ENCODE measurements around the gene DCTN5. TPM values are rescaled to one million over a fixed set of nuclear protein-coding genes. Genes with fewer than 3 reads are reported as not detected.

The DCTN5 gene
- total RNA-seq, 2 experiments from 2014 or later = 46.9 to 47.8 TPM

GRCh38 chr16:23650674-23651416 is 9.6 kb downstream of the DCTN5 start:
- H3K9me3 Mint-ChIP-seq = no peaks in the 10 kb centered on the region
- no peak for TF ChIP-seq CTCF (IDR thresholded peaks at IDR 0.05)
- ATAC-seq (ENCODE audit: poor library complexity) = no peak
- POLR2A ChIA-PET = no interaction called here
- Histone ChIP-seq H3K27me3 (ENCODE audit: control insufficient read depth in 1 of 2, insufficient read depth in 2 of 2, low read length in 2 of 2) (no peaks in the 10 kb centered on the region), H3K27ac (ENCODE audit: low read depth in 1 of 2, low read length in 2 of 2) (no peak overlapping the region), H3K9me3 (ENCODE audit: control insufficient read depth in 1 of 2, insufficient read depth in 1 of 2, low read length in 2 of 2) (no peaks in the 10 kb centered on the region), H3K4me3 (ENCODE audit: low read length) (no peak overlapping the region), H3K36me3 (ENCODE audit: insufficient read depth, low read length) (peaks cover 43% of the 10 kb centered on the region), H3K4me1 (ENCODE audit: insufficient read depth, low read length) (no peaks in the 10 kb centered on the region)
- H3K4me1 Mint-ChIP-seq (ENCODE audit: low read depth) = peaks cover 37% of the 10 kb centered on the region
- intact Hi-C loops (cut with DNase I, micrococcal nuclease) = no loop called here
- H3K36me3 Mint-ChIP-seq (ENCODE audit: low read depth) = peaks cover 79% of the 10 kb centered on the region
- CTCF ChIA-PET = no interaction called here
- DNase-seq = no peak
- no peaks in the 10 kb centered on the region for H3K27me3 Mint-ChIP-seq
- no peak overlapping the region for H3K27ac Mint-ChIP-seq
- H3K4me3 Mint-ChIP-seq = no peak overlapping the region

GRCh38 chr16:23651943-23652468 is 10.7 kb downstream of the DCTN5 start:
- ChIA-PET CTCF (no interaction called here), POLR2A (no interaction called here)
- Mint-ChIP-seq H3K27ac (no peak overlapping the region), H3K4me1 (ENCODE audit: low read depth) (peaks cover 29% of the 10 kb centered on the region), H3K4me3 (no peak overlapping the region), H3K27me3 (no peaks in the 10 kb centered on the region), H3K36me3 (ENCODE audit: low read depth) (peaks cover 75% of the 10 kb centered on the region), H3K9me3 (no peaks in the 10 kb centered on the region)
- no peaks in the 10 kb centered on the region for H3K9me3 ChIP-seq (ENCODE audit: control insufficient read depth in 1 of 2, insufficient read depth in 1 of 2, low read length in 2 of 2)
- H3K4me1 ChIP-seq (ENCODE audit: insufficient read depth, low read length) = no peaks in the 10 kb centered on the region
- H3K27ac ChIP-seq (ENCODE audit: low read depth in 1 of 2, low read length in 2 of 2) = no peak overlapping the region
- intact Hi-C loops (cut with DNase I, micrococcal nuclease) = no loop called here
- no peak overlapping the region for H3K4me3 ChIP-seq (ENCODE audit: low read length)
- no peak for DNase-seq
- no peak for TF ChIP-seq CTCF (IDR thresholded peaks at IDR 0.05)
- peaks cover 38% of the 10 kb centered on the region for H3K36me3 ChIP-seq (ENCODE audit: insufficient read depth, low read length)
- no peaks in the 10 kb centered on the region for H3K27me3 ChIP-seq (ENCODE audit: control insufficient read depth in 1 of 2, insufficient read depth in 2 of 2, low read length in 2 of 2)
- ATAC-seq (ENCODE audit: poor library complexity) = no peak

DNA sequence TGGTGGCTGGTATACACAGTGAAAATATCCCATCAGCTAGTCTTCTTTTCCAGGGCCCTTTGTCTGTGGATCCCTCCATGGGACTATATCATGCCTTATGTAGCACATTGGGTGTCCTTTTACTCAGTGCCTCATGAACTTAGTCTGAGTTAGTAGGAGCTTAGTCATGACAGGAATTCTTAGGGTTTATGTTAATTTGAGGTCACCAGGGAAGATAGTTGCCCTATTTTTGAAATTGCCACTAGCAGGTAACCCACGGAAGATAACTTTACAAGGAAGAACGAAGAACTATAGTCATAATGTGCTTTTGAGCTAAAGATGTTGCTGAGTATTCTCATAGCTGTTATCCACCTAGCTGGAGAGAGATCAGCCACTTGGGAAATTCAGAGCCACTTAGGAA is 22.7 kb downstream of the DCTN5 start:
- no peak for ATAC-seq (ENCODE audit: poor library complexity)
- CTCF ChIA-PET = no interaction called here

More for the DNA sequence above, 22.7 kb downstream of the DCTN5 start:
- no peaks in the 10 kb centered on the region for H3K4me1 ChIP-seq (ENCODE audit: insufficient read depth, low read length)
- no peak for TF ChIP-seq CTCF (IDR thresholded peaks at IDR 0.05)
- H3K27me3 ChIP-seq (ENCODE audit: control insufficient read depth in 1 of 2, insufficient read depth in 2 of 2, low read length in 2 of 2) = no peaks in the 10 kb centered on the region
- no peak overlapping the region for H3K4me3 ChIP-seq (ENCODE audit: low read length)
- Mint-ChIP-seq H3K36me3 (ENCODE audit: low read depth) (peaks cover 99% of the 10 kb centered on the region), H3K4me1 (ENCODE audit: low read depth) (no peaks in the 10 kb centered on the region), H3K27ac (no peak overlapping the region), H3K27me3 (no peaks in the 10 kb centered on the region), H3K4me3 (no peak overlapping the region), H3K9me3 (no peaks in the 10 kb centered on the region)
- DNase-seq = no peak
- POLR2A ChIA-PET = no interaction called here
- H3K36me3 ChIP-seq (ENCODE audit: insufficient read depth, low read length) = peaks cover 91% of the 10 kb centered on the region
- intact Hi-C loops (cut with DNase I, micrococcal nuclease) = no loop called here
- H3K27ac ChIP-seq (ENCODE audit: low read depth in 1 of 2, low read length in 2 of 2) = no peak overlapping the region
- no peaks in the 10 kb centered on the region for H3K9me3 ChIP-seq (ENCODE audit: control insufficient read depth in 1 of 2, insufficient read depth in 1 of 2, low read length in 2 of 2)
